ENCODE results near the gene PALD1. TPM values are rescaled to one million over a fixed set of nuclear protein-coding genes. Genes with fewer than 3 reads are reported as not detected.

PALD1 gene
- total RNA-seq, 1 donor from 2014 or later = 1.2 TPM

GRCh38 chr10:70498970-70499835 is 20.6 kb downstream of the PALD1 start:
- Mint-ChIP-seq H3K36me3 (ENCODE audit: insufficient read depth) (no peaks in the 10 kb centered on the region), H3K9me3 (ENCODE audit: low read depth) (no peaks in the 10 kb centered on the region), H3K27me3 (peaks cover 8% of the 10 kb centered on the region), H3K4me1 (ENCODE audit: low read depth) (peaks cover 3% of the 10 kb centered on the region), H3K4me3 (ENCODE audit: low read depth) (no peak overlapping the region), H3K27ac (no peak overlapping the region)
- no peak for TF ChIP-seq CTCF (IDR thresholded peaks at IDR 0.05; ENCODE audit: unreplicated experiment)
- DNase-seq (ENCODE audit: low spot score, unreplicated experiment) = no peak

- no peak for DNase-seq (ENCODE audit: low spot score, unreplicated experiment)
- TF ChIP-seq CTCF (IDR thresholded peaks at IDR 0.05; ENCODE audit: unreplicated experiment) = no peak
- H3K27me3 Mint-ChIP-seq = peaks cover 4% of the 10 kb centered on the region
- no peaks in the 10 kb centered on the region for H3K9me3 Mint-ChIP-seq (ENCODE audit: low read depth)
- no peak overlapping the region for H3K4me3 Mint-ChIP-seq (ENCODE audit: low read depth)
- H3K4me1 Mint-ChIP-seq (ENCODE audit: low read depth) = peaks cover 3% of the 10 kb centered on the region
- no peak overlapping the region for H3K27ac Mint-ChIP-seq
- no peaks in the 10 kb centered on the region for H3K36me3 Mint-ChIP-seq (ENCODE audit: insufficient read depth)
Measured at GRCh38 chr10:70499836-70500167, 21.2 kb downstream of the PALD1 start.

- no peak for DNase-seq (ENCODE audit: low spot score, unreplicated experiment)
- TF ChIP-seq CTCF (IDR thresholded peaks at IDR 0.05; ENCODE audit: unreplicated experiment) = no peak
- Mint-ChIP-seq H3K4me1 (ENCODE audit: low read depth) (peaks cover 3% of the 10 kb centered on the region), H3K36me3 (ENCODE audit: insufficient read depth) (no peaks in the 10 kb centered on the region), H3K4me3 (ENCODE audit: low read depth) (no peak overlapping the region), H3K9me3 (ENCODE audit: low read depth) (no peaks in the 10 kb centered on the region), H3K27me3 (peaks cover under 1% of the 10 kb centered on the region), H3K27ac (no peak overlapping the region)
Measured at GRCh38 chr10:70500368-70500767, 21.8 kb downstream of the PALD1 start.

GRCh38 chr10:70500812-70501301 is 22.3 kb downstream of the PALD1 start:
- H3K27me3 Mint-ChIP-seq = no peaks in the 10 kb centered on the region
- no peak overlapping the region for H3K4me3 Mint-ChIP-seq (ENCODE audit: low read depth)
- TF ChIP-seq CTCF (IDR thresholded peaks at IDR 0.05; ENCODE audit: unreplicated experiment) = no peak
- no peaks in the 10 kb centered on the region for H3K9me3 Mint-ChIP-seq (ENCODE audit: low read depth)
- H3K36me3 Mint-ChIP-seq (ENCODE audit: insufficient read depth) = no peaks in the 10 kb centered on the region
- peaks cover 3% of the 10 kb centered on the region for H3K4me1 Mint-ChIP-seq (ENCODE audit: low read depth)
- no peak for DNase-seq (ENCODE audit: low spot score, unreplicated experiment)
- H3K27ac Mint-ChIP-seq = no peak overlapping the region

GRCh38 chr10:70502406-70502805 is 23.8 kb downstream of the PALD1 start:
- Mint-ChIP-seq H3K4me3 (ENCODE audit: low read depth) (no peak overlapping the region), H3K36me3 (ENCODE audit: insufficient read depth) (no peaks in the 10 kb centered on the region), H3K27ac (no peak overlapping the region), H3K27me3 (no peaks in the 10 kb centered on the region), H3K9me3 (ENCODE audit: low read depth) (no peaks in the 10 kb centered on the region), H3K4me1 (ENCODE audit: low read depth) (peaks cover 3% of the 10 kb centered on the region)
- no peak for DNase-seq (ENCODE audit: low spot score, unreplicated experiment)
- no peak for TF ChIP-seq CTCF (IDR thresholded peaks at IDR 0.05; ENCODE audit: unreplicated experiment)
